NCI-H446 (cell line): Measurements from ENCODE around the gene DONSON.

ENCODE experiments used
- DNase-seq, 2 experiments: peaks; one replicate each; lab custom pipeline; 2025; lab: John Stamatoyannopoulos, UW

Gene DONSON

GRCh38 chr21:33562389-33562788, 26.1 kb downstream of the DONSON start:
- no peak for DNase-seq

DNA sequence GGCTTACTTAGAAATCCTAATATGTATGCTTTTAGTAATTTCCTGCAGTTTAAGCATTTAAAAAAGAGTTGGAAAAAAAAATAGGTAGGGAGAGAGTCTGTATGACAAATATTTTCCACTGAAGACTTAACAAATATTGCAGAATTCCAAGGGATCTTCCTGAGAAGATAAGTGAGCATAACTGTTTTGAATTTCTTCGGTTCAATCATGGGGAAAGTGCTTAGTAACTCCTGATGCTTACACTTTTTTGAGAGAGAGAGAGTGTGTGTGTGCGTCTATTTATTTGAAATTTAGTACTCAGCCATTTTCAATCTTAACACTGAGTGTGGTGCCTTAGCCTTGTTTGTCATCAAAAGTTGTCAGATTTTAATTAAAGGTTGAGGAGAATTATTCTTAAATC, 27.1 kb downstream of the DONSON start:
- no peak for DNase-seq

DNA sequence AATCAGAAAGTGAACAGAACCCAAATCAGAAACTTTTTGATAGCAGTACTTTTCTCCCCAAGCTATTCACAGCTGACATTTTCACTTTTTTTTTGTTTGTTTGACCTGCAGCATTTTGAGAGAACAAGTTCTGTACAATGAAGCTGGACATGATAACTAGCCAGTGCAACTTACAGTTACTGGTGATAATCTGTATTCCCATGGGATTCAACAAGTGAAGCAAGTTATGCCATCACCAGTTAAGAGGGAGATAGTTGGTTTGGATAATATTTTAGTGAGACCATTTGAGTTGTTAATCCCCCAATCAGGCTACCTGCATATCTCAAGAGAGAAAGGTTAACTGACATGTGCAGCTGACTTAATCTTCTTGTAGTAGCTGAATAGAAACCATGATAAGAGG, 27.5 kb downstream of the DONSON start:
- no peak for DNase-seq

DNA sequence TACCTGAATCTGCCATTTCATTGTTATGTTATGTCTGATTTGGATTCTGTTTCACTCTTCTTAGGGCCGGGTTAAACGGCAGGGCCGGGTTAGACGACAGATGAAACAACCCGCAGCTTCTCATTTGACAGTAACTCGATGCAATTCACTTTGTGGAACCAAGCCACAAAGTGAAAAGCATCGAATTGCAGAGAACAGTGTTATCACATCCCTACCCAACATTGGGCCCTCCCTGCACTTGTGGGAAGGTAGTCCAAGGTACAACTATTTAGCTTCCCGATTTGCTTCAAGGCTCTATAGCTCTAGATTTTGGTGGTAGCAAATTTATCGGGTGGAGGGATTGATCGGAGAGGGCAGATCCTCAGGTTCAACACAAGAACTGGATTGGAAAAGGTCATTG, 28.7 kb downstream of the DONSON start:
- no peak for DNase-seq

DNA sequence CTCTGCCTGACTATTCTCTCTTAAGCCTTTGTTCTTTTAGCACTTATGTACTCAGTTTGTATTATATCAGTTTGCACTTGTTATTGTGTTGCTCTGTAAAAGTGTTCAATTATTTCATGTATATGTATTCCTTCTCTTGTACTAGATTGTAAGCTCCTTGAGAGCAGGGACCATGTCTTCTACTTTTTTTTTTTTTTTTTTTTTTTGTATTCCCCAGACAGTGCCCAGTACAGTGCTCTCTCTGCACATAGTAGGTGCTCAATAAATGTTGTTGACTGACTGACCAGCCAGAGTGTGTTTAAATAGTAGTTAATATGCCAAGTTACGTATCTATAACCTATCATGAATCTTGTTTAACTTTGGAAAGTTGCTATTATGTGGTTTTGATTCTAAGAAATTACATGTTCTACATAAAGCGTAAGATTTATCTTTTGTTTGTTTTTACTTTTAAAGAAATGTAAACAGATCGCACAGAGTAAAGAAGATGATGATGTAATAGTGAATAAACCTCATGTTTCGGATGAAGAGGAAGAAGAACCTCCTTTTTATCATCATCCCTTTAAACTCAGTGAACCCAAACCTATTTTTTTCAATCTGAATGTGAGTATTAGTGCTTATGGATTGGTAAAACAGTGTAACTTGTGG, 29.6 kb downstream of the DONSON start:
- DNase-seq: no peak

DNA sequence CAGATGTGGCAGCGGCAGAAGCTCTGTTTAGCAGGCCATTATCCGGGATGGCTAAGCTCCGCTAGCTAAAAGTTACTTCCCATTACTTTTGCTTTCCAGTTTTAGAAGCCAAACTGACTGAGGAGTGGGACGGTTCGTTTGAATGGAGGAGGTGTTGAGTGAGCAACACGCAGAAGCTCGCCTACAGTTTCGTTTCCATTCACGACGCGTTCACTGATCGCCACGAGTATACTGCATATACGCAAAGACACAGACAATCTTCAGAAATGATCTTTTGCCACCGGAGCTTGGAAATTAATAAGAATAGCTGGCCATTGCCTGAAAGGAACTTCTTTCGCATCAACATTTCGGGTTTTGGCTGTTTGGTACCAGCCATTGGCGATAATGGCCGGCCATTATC, 31.0 kb downstream of the DONSON start:
- DNase-seq: no peak

GRCh38 chr21:33554982-33555344, 33.5 kb downstream of the DONSON start:
- DNase-seq: no peak

DNA sequence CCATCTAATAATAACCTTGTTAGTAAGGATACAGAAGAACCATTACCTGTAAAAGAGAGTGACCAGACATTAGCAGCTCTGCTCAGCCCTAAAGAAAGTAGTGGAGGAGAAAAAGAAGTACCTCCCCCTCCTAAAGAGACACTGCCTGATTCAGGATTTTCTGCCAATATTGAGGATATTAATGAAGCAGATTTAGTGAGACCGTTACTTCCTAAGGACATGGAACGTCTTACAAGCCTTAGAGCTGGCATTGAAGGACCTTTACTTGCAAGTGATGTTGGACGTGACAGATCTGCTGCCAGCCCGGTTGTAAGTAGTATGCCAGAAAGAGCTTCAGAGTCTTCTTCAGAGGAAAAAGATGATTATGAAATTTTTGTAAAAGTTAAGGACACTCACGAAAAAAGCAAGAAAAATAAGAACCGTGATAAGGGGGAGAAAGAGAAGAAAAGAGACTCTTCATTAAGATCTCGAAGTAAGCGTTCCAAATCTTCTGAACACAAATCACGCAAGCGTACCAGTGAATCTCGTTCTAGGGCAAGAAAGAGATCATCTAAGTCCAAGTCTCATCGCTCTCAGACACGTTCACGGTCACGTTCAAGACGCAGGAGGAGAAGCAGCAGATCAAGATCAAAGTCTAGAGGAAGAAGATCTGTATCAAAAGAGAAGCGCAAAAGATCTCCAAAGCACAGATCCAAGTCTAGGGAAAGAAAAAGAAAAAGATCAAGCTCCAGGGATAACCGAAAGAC, 34.1 kb downstream of the DONSON start:
- DNase-seq: no peak

DNA sequence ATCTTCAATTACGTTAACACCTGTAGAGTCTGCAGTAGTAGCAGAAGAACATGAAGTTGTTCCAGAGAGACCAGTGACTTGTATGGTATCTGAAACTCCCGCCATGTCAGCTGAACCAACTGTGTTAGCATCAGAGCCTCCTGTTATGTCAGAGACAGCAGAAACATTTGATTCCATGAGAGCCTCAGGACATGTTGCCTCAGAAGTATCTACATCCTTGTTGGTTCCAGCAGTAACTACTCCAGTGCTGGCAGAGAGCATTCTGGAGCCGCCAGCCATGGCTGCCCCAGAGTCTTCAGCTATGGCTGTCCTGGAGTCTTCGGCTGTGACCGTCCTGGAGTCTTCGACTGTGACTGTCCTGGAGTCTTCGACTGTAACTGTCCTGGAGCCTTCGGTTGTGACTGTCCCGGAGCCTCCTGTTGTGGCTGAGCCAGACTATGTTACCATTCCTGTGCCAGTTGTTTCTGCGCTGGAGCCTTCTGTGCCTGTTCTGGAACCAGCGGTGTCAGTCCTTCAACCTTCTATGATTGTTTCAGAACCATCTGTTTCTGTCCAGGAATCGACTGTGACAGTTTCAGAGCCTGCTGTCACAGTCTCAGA, 35.4 kb downstream of the DONSON start:
- no peak for DNase-seq

- DNase-seq: no peak
Measured at GRCh38 chr21:33552093-33552998, 36.1 kb downstream of the DONSON start.

DNA sequence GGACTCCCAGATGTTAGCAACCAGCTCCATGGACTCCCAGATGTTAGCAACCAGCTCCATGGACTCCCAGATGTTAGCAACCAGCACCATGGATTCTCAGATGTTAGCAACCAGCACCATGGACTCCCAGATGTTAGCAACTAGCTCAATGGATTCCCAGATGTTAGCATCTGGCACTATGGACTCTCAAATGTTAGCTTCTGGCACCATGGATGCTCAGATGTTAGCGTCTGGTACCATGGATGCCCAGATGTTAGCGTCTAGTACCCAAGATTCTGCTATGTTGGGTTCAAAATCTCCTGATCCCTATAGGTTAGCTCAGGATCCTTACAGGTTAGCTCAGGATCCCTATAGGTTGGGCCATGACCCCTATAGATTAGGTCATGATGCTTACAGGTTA, 36.8 kb downstream of the DONSON start:
- no peak for DNase-seq

GRCh38 chr21:33550772-33551660, 37.5 kb downstream of the DONSON start:
- no peak for DNase-seq

DNA sequence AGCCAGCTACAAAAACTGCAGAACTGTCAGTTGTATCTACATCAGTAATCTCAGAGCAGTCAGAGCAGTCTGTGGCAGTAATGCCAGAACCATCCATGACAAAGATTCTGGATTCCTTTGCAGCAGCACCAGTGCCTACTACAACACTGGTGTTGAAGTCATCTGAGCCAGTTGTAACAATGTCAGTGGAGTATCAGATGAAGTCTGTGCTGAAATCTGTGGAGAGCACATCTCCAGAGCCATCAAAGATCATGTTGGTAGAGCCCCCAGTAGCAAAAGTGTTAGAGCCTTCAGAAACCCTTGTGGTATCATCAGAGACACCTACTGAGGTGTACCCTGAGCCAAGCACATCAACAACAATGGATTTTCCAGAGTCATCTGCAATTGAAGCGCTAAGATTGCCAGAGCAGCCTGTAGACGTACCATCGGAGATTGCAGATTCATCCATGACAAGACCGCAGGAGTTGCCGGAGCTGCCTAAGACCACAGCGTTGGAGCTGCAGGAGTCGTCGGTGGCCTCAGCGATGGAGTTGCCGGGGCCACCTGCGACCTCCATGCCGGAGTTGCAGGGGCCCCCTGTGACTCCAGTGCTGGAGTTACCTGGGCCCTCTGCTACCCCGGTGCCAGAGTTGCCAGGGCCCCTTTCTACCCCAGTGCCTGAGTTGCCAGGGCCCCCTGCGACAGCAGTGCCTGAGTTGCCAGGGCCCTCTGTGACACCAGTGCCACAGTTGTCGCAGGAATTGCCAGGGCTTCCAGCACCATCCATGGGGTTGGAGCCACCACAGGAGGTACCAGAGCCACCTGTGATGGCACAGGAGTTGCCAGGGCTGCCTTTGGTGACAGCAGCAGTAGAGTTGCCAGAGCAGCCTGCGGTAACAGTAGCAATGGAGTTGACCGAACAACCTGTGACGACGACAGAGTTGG, 38.4 kb downstream of the DONSON start:
- DNase-seq: no peak

DNA sequence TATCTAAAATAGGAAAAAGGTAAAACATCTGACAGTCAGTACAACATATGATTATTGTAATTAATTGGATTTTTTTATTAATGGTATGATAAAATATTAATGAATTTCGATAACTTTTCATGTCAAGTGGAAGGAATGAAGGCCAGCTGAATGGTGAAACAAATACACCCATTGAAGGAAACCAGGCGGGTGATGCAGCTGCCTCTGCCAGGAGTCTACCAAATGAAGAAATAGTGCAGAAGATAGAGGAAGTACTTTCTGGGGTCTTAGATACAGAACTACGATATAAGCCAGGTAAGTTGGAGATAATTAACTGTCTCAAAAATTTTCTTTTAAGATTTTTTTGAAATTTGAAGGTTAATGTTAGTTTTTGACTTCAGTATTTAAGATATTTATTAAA, 42.4 kb downstream of the DONSON start:
- DNase-seq: no peak

DNA sequence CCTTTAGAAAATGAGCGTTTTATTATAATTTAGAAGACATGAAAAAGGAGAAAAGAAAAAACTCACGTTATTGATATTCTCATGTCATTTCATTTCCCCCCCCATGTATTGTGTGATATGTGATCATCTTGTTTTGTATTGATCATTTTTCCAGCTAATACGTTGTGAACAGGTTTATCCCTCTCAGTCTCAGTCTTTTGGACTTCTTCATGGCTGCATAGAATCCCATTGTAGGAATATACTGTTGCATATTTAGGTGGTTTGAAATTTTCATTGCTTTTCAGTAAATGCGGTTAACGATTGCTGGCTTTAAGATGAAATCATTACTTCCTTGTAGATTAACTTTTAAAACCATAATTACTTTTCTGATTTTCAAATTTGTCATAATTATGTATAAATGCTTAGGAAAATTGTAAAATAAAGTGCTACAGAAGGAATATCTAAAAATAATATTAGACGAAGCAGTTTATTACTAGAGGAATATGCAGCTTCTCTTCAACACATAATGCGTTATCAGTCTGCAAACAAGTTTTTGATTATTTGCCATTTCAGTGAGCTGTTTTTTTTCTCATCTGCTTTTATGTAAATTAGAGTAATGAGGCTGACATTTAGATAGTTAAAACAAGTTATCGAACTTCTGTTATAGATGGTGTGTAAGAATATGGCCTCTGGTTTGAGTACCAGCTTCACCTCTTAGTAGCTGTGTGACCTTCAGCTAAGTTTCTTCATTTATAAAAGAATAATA, 43.9 kb downstream of the DONSON start:
- no peak for DNase-seq

- no peak for DNase-seq
Measured at GRCh38 chr21:33543505-33544129, 44.9 kb downstream of the DONSON start.

DNA sequence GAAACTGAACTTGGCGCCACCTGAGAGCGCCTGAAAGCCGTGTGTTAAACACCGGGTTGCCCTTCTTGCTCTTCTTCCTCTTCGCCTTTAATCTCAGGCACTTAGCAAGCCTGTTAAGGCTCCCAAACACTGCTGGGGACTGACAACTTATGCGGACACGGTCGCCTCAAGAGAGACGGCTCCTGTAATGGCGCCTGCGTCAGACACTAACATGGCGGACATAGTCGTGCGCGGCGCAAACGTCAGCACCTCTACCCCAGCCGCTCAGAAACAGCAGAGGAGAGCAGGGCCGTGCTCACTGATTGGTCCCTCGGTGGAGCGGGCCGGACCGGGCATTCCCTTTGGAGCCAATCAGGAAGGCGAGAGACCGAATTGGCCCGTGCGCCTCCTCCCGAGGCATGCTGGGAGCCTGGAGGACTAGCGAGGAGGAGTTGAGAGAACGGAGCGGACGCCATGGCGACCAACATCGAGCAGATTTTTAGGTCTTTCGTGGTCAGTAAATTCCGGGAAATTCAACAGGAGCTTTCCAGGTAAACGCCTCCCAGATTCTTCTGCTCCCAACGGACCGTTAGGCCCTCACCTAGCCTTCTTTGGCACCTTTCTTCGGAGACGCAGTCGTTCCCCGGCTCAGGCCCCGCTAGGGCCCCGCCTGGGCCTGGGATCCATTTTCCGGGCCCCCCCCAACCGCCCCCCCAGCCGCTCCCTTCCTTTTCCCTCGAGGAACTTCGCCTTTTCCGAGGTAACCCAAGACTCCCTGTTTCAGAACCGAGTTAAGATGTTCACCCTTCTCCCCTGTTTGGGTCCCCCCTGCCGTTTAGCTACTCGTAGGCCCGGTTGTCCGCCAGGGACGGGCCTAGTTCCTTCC, 45.6 kb downstream of the DONSON start, which contains the start of gene SON:
TSS of gene SON (plus strand) at position 399 of the 865 bp plus-strand sequence. CDS start at position 454, 55 bp downstream.
- DNase-seq: peak; percentile 97 to 99
